ENCODE results near the gene CXCL10. TPM values are rescaled to one million over a fixed set of nuclear protein-coding genes. Genes with fewer than 3 reads are reported as not detected.

The CXCL10 gene
- total and polyA plus RNA-seq, 4 donors = 0.84 to 9.4 (median 1.2) TPM

GRCh38 chr4:76011018-76011670 lies 12.2 kb downstream of the CXCL10 start:
- Histone ChIP-seq H3K27me3 (ENCODE audit: control insufficient read depth in 4 of 4, insufficient read depth in 4 of 4, low read length in 3 of 4) (no peaks in the 10 kb centered on the region), H3K9ac (ENCODE audit: low read depth in 1 of 2, low read length in 2 of 2) (no peak overlapping the region), H3K4me1 (ENCODE audit: control insufficient read depth in 4 of 4, insufficient read depth in 4 of 4, low read length in 3 of 4) (peaks cover 2 to 39% (median 18%) of the 10 kb centered on the region in 4 donors), H3K4me3 (ENCODE audit: low read depth in 1 of 3, low read length in 3 of 3) (no peak overlapping the region), H3K27ac (ENCODE audit: low read depth in 1 of 2, low read length in 2 of 2) (peak overlapping the region; percentile 28 to 47), H3K9me3 (ENCODE audit: control insufficient read depth in 4 of 4, low read length in 3 of 4) (no peaks in the 10 kb centered on the region), H3K36me3 (ENCODE audit: control insufficient read depth in 4 of 4, insufficient read depth in 3 of 4, low read depth in 1 of 4, low read length in 3 of 4) (no peaks in the 10 kb centered on the region)
- 98% methylated on average over 31 of the region's 31 CpGs for WGBS
- DNase-seq (ENCODE audit: low spot score) = no peak
- no peak for TF ChIP-seq FOXA2 (IDR thresholded peaks at IDR 0.05)

GRCh38 chr4:76010576-76010975 lies 12.7 kb downstream of the CXCL10 start:
- Histone ChIP-seq H3K4me1 (ENCODE audit: control insufficient read depth in 4 of 4, insufficient read depth in 4 of 4, low read length in 3 of 4) (peaks cover 2 to 39% (median 18%) of the 10 kb centered on the region in 4 donors), H3K27ac (ENCODE audit: low read depth in 1 of 2, low read length in 2 of 2) (no peak overlapping the region), H3K36me3 (ENCODE audit: control insufficient read depth in 4 of 4, insufficient read depth in 3 of 4, low read depth in 1 of 4, low read length in 3 of 4) (no peaks in the 10 kb centered on the region), H3K9me3 (ENCODE audit: control insufficient read depth in 4 of 4, low read length in 3 of 4) (no peaks in the 10 kb centered on the region), H3K9ac (ENCODE audit: low read depth in 1 of 2, low read length in 2 of 2) (no peak overlapping the region), H3K27me3 (ENCODE audit: control insufficient read depth in 4 of 4, insufficient read depth in 4 of 4, low read length in 3 of 4) (no peaks in the 10 kb centered on the region), H3K4me3 (ENCODE audit: low read depth in 1 of 3, low read length in 3 of 3) (no peak overlapping the region)
- 97% methylated on average over 13 of the region's 13 CpGs for WGBS
- TF ChIP-seq YY1 (IDR thresholded peaks at IDR 0.05) (no peak), JUND (IDR thresholded peaks at IDR 0.05) (no peak), EGR1 (IDR thresholded peaks at IDR 0.05; ENCODE audit: low read depth in 2 of 2) (no peak), FOXA1 (IDR thresholded peaks at IDR 0.05) (no peak)
- TF ChIP-seq, protein P1, sequence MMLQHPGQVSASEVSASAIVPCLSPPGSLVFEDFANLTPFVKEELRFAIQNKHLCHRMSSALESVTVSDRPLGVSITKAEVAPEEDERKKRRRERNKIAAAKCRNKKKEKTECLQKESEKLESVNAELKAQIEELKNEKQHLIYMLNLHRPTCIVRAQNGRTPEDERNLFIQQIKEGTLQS (IDR thresholded peaks at IDR 0.05) = no peak
- TF ChIP-seq, protein P2, sequence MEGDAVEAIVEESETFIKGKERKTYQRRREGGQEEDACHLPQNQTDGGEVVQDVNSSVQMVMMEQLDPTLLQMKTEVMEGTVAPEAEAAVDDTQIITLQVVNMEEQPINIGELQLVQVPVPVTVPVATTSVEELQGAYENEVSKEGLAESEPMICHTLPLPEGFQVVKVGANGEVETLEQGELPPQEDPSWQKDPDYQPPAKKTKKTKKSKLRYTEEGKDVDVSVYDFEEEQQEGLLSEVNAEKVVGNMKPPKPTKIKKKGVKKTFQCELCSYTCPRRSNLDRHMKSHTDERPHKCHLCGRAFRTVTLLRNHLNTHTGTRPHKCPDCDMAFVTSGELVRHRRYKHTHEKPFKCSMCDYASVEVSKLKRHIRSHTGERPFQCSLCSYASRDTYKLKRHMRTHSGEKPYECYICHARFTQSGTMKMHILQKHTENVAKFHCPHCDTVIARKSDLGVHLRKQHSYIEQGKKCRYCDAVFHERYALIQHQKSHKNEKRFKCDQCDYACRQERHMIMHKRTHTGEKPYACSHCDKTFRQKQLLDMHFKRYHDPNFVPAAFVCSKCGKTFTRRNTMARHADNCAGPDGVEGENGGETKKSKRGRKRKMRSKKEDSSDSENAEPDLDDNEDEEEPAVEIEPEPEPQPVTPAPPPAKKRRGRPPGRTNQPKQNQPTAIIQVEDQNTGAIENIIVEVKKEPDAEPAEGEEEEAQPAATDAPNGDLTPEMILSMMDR (IDR thresholded peaks at IDR 0.05; ENCODE audit: low read depth, low read length, missing input control) = no peak
- TF ChIP-seq, protein P3, sequence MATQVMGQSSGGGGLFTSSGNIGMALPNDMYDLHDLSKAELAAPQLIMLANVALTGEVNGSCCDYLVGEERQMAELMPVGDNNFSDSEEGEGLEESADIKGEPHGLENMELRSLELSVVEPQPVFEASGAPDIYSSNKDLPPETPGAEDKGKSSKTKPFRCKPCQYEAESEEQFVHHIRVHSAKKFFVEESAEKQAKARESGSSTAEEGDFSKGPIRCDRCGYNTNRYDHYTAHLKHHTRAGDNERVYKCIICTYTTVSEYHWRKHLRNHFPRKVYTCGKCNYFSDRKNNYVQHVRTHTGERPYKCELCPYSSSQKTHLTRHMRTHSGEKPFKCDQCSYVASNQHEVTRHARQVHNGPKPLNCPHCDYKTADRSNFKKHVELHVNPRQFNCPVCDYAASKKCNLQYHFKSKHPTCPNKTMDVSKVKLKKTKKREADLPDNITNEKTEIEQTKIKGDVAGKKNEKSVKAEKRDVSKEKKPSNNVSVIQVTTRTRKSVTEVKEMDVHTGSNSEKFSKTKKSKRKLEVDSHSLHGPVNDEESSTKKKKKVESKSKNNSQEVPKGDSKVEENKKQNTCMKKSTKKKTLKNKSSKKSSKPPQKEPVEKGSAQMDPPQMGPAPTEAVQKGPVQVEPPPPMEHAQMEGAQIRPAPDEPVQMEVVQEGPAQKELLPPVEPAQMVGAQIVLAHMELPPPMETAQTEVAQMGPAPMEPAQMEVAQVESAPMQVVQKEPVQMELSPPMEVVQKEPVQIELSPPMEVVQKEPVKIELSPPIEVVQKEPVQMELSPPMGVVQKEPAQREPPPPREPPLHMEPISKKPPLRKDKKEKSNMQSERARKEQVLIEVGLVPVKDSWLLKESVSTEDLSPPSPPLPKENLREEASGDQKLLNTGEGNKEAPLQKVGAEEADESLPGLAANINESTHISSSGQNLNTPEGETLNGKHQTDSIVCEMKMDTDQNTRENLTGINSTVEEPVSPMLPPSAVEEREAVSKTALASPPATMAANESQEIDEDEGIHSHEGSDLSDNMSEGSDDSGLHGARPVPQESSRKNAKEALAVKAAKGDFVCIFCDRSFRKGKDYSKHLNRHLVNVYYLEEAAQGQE (IDR thresholded peaks at IDR 0.05) = no peak
- TF ChIP-seq, protein P4, sequence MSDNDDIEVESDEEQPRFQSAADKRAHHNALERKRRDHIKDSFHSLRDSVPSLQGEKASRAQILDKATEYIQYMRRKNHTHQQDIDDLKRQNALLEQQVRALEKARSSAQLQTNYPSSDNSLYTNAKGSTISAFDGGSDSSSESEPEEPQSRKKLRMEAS (IDR thresholded peaks at IDR 0.05) = no peak
- DNase-seq (ENCODE audit: low spot score) = no peak

GRCh38 chr4:76009311-76009710 lies 14.0 kb downstream of the CXCL10 start:
- Histone ChIP-seq H3K27ac (ENCODE audit: low read depth in 1 of 2, low read length in 2 of 2) (no peak overlapping the region), H3K4me3 (ENCODE audit: low read depth in 1 of 3, low read length in 3 of 3) (no peak overlapping the region), H3K36me3 (ENCODE audit: control insufficient read depth in 4 of 4, insufficient read depth in 3 of 4, low read depth in 1 of 4, low read length in 3 of 4) (no peaks in the 10 kb centered on the region), H3K4me1 (ENCODE audit: control insufficient read depth in 4 of 4, insufficient read depth in 4 of 4, low read length in 3 of 4) (peaks cover 2 to 39% (median 18%) of the 10 kb centered on the region in 4 donors), H3K9ac (ENCODE audit: low read depth in 1 of 2, low read length in 2 of 2) (no peak overlapping the region), H3K9me3 (ENCODE audit: control insufficient read depth in 4 of 4, low read length in 3 of 4) (no peaks in the 10 kb centered on the region), H3K27me3 (ENCODE audit: control insufficient read depth in 4 of 4, insufficient read depth in 4 of 4, low read length in 3 of 4) (no peaks in the 10 kb centered on the region)
- DNase-seq (ENCODE audit: low spot score) = no peak
- 83% methylated on average over 5 of the region's 5 CpGs for WGBS
- TF ChIP-seq, protein P3 (IDR thresholded peaks at IDR 0.05) = no peak
- TF ChIP-seq EGR1 (IDR thresholded peaks at IDR 0.05; ENCODE audit: low read depth in 2 of 2) = no peak
- TF ChIP-seq NR2F2 (IDR thresholded peaks at IDR 0.05) = no peak
- TF ChIP-seq, protein P2 (IDR thresholded peaks at IDR 0.05; ENCODE audit: low read depth, low read length, missing input control) = no peak
- no peak for TF ChIP-seq YY1 (IDR thresholded peaks at IDR 0.05)
- TF ChIP-seq TAF1 (conservative IDR thresholded peaks at IDR 0.05) = no peak
- TF ChIP-seq, protein P4 (IDR thresholded peaks at IDR 0.05) = no peak
- no peak for TF ChIP-seq GABPA (IDR thresholded peaks at IDR 0.05 in 1 of 2, conservative IDR thresholded peaks at IDR 0.05 in 1 of 2)
- TF ChIP-seq RXRA (IDR thresholded peaks at IDR 0.05) = no peak
- no peak for TF ChIP-seq FOXA2 (IDR thresholded peaks at IDR 0.05)

All from liver (tissue), 9 donors.